Measurements from ENCODE around the gene RADIL. TPM values are rescaled to one million over a fixed set of nuclear protein-coding genes. Genes with fewer than 3 reads are reported as not detected.

Gene RADIL
- total RNA-seq, 1 experiment from 2014 or later = not detected

DNA sequence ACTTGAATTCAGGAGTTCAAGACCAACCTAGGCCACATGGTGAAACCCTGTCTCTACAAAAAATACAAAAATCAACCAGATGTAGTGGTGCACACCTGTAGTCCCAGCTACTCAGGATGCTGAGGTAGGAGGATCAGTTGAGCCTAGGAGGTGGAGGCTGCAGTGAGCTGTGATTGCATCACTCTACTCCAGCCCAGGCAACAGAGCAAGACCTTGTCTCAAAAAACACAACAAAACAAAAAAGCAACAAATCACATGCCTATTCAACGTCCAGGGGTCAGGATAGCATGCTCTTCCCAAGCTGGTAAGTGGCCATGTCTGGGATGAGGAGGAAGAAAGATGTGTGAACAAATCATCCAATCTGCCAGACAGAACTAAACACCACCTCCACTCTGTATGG is 6.2 kb upstream of the RADIL start:
- CTCF ChIA-PET = no interaction called here
- peaks cover 4% of the 10 kb centered on the region for H3K27me3 Mint-ChIP-seq (ENCODE audit: insufficient read depth, unreplicated experiment)
- no TSS peak for BruUV-seq (replicated peaks)
- no peaks in the 10 kb centered on the region for H3K27me3 ChIP-seq (replicated peaks; ENCODE audit: control insufficient read depth, insufficient read depth, low read length)
- TF ChIP-seq, protein P1, sequence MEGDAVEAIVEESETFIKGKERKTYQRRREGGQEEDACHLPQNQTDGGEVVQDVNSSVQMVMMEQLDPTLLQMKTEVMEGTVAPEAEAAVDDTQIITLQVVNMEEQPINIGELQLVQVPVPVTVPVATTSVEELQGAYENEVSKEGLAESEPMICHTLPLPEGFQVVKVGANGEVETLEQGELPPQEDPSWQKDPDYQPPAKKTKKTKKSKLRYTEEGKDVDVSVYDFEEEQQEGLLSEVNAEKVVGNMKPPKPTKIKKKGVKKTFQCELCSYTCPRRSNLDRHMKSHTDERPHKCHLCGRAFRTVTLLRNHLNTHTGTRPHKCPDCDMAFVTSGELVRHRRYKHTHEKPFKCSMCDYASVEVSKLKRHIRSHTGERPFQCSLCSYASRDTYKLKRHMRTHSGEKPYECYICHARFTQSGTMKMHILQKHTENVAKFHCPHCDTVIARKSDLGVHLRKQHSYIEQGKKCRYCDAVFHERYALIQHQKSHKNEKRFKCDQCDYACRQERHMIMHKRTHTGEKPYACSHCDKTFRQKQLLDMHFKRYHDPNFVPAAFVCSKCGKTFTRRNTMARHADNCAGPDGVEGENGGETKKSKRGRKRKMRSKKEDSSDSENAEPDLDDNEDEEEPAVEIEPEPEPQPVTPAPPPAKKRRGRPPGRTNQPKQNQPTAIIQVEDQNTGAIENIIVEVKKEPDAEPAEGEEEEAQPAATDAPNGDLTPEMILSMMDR (IDR thresholded peaks at IDR 0.05; ENCODE audit: insufficient read depth in 1 of 2, low read depth in 1 of 2, low read length in 1 of 2, severe bottlenecking in 1 of 2, unreplicated experiment in 1 of 2) = no peak
- peaks cover 4% of the 10 kb centered on the region; the same call in 1 of the 2 replicates for H3K9me3 ChIP-seq
- no peak overlapping the region for H3K4me3 Mint-ChIP-seq (ENCODE audit: unreplicated experiment)
- H3K36me3 ChIP-seq (ENCODE audit: control insufficient read depth, insufficient read depth, low read length) = no peaks in the 10 kb centered on the region
- H3K4me1 ChIP-seq = no peaks in the 10 kb centered on the region
- intact Hi-C loops (cut with micrococcal nuclease; ENCODE audit: unreplicated experiment) = no loop called here
- peaks cover 12% of the 10 kb centered on the region for H3K9me3 Mint-ChIP-seq (ENCODE audit: unreplicated experiment)
- DNase-seq = no peak
- no peaks in the 10 kb centered on the region for H3K36me3 Mint-ChIP-seq (ENCODE audit: insufficient read depth, unreplicated experiment)
- H3K4me1 Mint-ChIP-seq (ENCODE audit: low read depth, unreplicated experiment) = no peaks in the 10 kb centered on the region
- H3K27ac Mint-ChIP-seq (ENCODE audit: unreplicated experiment) = no peak overlapping the region
- POLR2A ChIA-PET = interaction anchor here (0.5 kb wide), 1 partner anchor 199 kb away, joined by 3 read pairs; no protein-coding TSS in a partner anchor
- no peak overlapping the region for H3K4me3 ChIP-seq (ENCODE audit: low read depth, low read length)

DNA sequence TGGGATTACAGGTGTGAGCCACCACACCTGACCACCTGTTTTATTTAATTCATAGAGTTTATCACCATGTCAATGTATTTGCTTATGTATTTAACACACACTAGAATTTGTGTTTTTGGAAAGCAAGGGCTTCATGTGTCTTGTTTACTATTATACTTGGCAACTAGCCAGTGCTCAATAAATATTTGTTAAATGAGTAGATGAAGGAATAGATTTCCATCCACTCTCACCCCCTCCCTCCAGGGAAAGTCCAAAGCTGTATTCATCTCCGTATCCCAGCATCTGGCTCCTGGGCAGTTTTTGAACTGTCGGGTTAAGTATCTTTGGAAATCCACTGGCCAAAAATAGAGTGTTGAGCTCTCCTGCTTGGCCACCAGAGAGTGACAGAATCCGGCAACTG is 4.6 kb upstream of the RADIL start:
- Mint-ChIP-seq H3K27ac (ENCODE audit: unreplicated experiment) (no peak overlapping the region), H3K4me3 (ENCODE audit: unreplicated experiment) (no peak overlapping the region), H3K4me1 (ENCODE audit: low read depth, unreplicated experiment) (no peaks in the 10 kb centered on the region), H3K36me3 (ENCODE audit: insufficient read depth, unreplicated experiment) (no peaks in the 10 kb centered on the region), H3K27me3 (ENCODE audit: insufficient read depth, unreplicated experiment) (peaks cover 4% of the 10 kb centered on the region), H3K9me3 (ENCODE audit: unreplicated experiment) (peaks cover 12% of the 10 kb centered on the region)
- H3K9me3 ChIP-seq = peaks cover 4% of the 10 kb centered on the region; the same call in 1 of the 2 replicates
- H3K27me3 ChIP-seq (replicated peaks; ENCODE audit: control insufficient read depth, insufficient read depth, low read length) = no peaks in the 10 kb centered on the region
- BruUV-seq (replicated peaks) = no TSS peak
- ChIA-PET CTCF (no interaction called here), POLR2A (interaction anchor here (0.6 kb wide), 1 partner anchor 254 kb away, joined by 4 read pairs; no protein-coding TSS in a partner anchor)
- no peak for DNase-seq
- no peak overlapping the region for H3K4me3 ChIP-seq (ENCODE audit: low read depth, low read length)
- intact Hi-C loops (cut with micrococcal nuclease; ENCODE audit: unreplicated experiment) = no loop called here
- TF ChIP-seq, protein P1 (IDR thresholded peaks at IDR 0.05; ENCODE audit: insufficient read depth in 1 of 2, low read depth in 1 of 2, low read length in 1 of 2, severe bottlenecking in 1 of 2, unreplicated experiment in 1 of 2) = no peak
- no peaks in the 10 kb centered on the region for H3K4me1 ChIP-seq
- H3K36me3 ChIP-seq (ENCODE audit: control insufficient read depth, insufficient read depth, low read length) = no peaks in the 10 kb centered on the region

DNA sequence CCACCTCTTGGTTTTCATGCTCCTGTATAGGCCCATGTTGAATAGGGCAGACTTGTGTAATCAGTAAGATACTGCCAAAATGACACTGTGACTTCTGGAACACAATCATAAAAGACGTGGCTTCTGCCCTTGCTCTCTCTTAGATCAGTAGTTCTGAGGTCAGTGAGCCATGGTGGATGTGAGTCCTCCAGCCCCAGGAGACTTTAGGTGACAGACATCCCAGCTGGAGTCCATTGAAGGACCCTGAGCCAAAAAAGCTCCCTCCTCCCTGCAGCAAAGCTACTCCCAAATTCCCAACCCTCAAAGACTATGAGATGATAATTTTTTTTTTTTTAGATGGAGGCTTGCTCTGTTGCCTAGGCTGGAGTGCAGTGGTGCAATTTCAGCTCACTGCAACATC is 3.2 kb upstream of the RADIL start:
- no peaks in the 10 kb centered on the region for H3K36me3 ChIP-seq (ENCODE audit: control insufficient read depth, insufficient read depth, low read length)
- peaks cover 7% of the 10 kb centered on the region; the same call in 1 of the 2 replicates for H3K4me1 ChIP-seq
- no peak overlapping the region for H3K4me3 ChIP-seq (ENCODE audit: low read depth, low read length)
- CTCF ChIA-PET = no interaction called here
- BruUV-seq (replicated peaks) = no TSS peak
- H3K27me3 ChIP-seq (replicated peaks; ENCODE audit: control insufficient read depth, insufficient read depth, low read length) = no peaks in the 10 kb centered on the region
- Mint-ChIP-seq H3K27ac (ENCODE audit: unreplicated experiment) (no peak overlapping the region), H3K9me3 (ENCODE audit: unreplicated experiment) (peaks cover 8% of the 10 kb centered on the region), H3K4me1 (ENCODE audit: low read depth, unreplicated experiment) (no peaks in the 10 kb centered on the region), H3K27me3 (ENCODE audit: insufficient read depth, unreplicated experiment) (peaks cover 4% of the 10 kb centered on the region), H3K36me3 (ENCODE audit: insufficient read depth, unreplicated experiment) (no peaks in the 10 kb centered on the region), H3K4me3 (ENCODE audit: unreplicated experiment) (no peak overlapping the region)
- TF ChIP-seq, protein P1 (IDR thresholded peaks at IDR 0.05; ENCODE audit: insufficient read depth in 1 of 2, low read depth in 1 of 2, low read length in 1 of 2, severe bottlenecking in 1 of 2, unreplicated experiment in 1 of 2) = no peak
- intact Hi-C loops (cut with micrococcal nuclease; ENCODE audit: unreplicated experiment) = no loop called here
- no peaks in the 10 kb centered on the region for H3K9me3 ChIP-seq
- DNase-seq = no peak
- POLR2A ChIA-PET = no interaction called here

Measured in Caco-2 (cell line).